Ovary (tissue), 9 donors: ENCODE data around the gene CHSY3. TPM values are rescaled to one million over a fixed set of nuclear protein-coding genes. Genes with fewer than 3 reads are reported as not detected.

Experiments used
- DNase-seq, 5 donors: peaks; one replicate each; pipeline ENCODE4 v3.0.0-alpha.2; 2019 to 2020
- H3K27ac ChIP-seq, 2 donors: fragments of 200-600 bp; one replicate each; pipeline versions ENCODE4 v1.5.1 to v1.8.0; 2019 to 2022
- H3K27me3 ChIP-seq: fragments of 200-600 bp; one replicate; pipeline ENCODE4 v1.8.0; 2022
- H3K36me3 ChIP-seq: fragments of 200-600 bp; sonication (generic); one replicate; pipeline ENCODE4 v1.5.1; 2019
- H3K4me1 ChIP-seq: one replicate; pipeline ENCODE4 v1.8.1; 2013; ENCODE audit warnings: mild to moderate bottlenecking, moderate library complexity; ENCODE audit not compliant: insufficient read depth
- H3K4me3 ChIP-seq: fragments of 200-600 bp; sonication (generic); one replicate; pipeline ENCODE4 v1.5.1; 2017
- H3K9me3 ChIP-seq, 2 donors: fragments of 200-600 bp in 1 of 2; sonication (generic) in 1 of 2; one replicate each; pipeline versions ENCODE4 v1.5.1 to v1.8.1; 2013 to 2019; ENCODE audit warnings: mild to moderate bottlenecking in 1 of 2, moderate library complexity in 1 of 2
- CTCF ChIP-seq, 3 donors: fragments of 450-650 bp in 2 of 3; fragments of 200-600 bp in 1 of 3; IDR thresholded peaks; one replicate each; pipeline versions ENCODE4 v1.5.1 to v1.8.0; 2016 to 2022; ENCODE audit warnings: antibody characterized with exemption in 3 of 3, mild to moderate bottlenecking in 1 of 3
- EP300 ChIP-seq: sonication (generic); formaldehyde crosslinking; IDR thresholded peaks from one replicate; pipeline ENCODE4 v1.6.1; 2017; ENCODE audit warnings: antibody characterized with exemption
- POLR2A ChIP-seq: fragments of 450-650 bp; IDR thresholded peaks from one replicate; pipeline ENCODE4 v1.6.1; 2017; ENCODE audit warnings: antibody characterized with exemption, mild to moderate bottlenecking, moderate library complexity
- WGBS, 3 donors: extraction: QIAGEN DNeasy Blood & Tissue Kit in 1 of 3; methylation state at CpG; one replicate each; pipeline versions ENCODE4 v1.1.5 to v1.1.7; 2013 to 2017; 5-methylcytosine and 5-hydroxymethylcytosine counted together
- intact Hi-C, 4 donors: fragments of 100-400 bp; cut with DNase I; formaldehyde crosslinking; loops; one replicate each; pipeline versions ENCODE4 v1.11.0 to v1.15.1; 2022 to 2023
- polyA plus RNA-seq, 2 donors: library from polyadenylated mRNA; stranded (reverse); fragments of 200-250 nt in 1 of 2; fragments of 350-450 nt in 1 of 2; fragmentation: Illumina TruSeq in 1 of 2; extraction: RNeasy Lipid Tissue Mini Kit (QIAGEN cat#74804) in 1 of 2; gene quantifications; one replicate each; pipeline ENCODE4 v1.2.3, GENCODE V29; 2013 to 2014
- total RNA-seq, 7 donors: library from RNA; depleted of rRNA in 2 of 7; stranded (reverse); fragments of >200 nt in 2 of 7; fragmentation: NEBNext Ultra II Directional in 3 of 7; extraction: Animal tissue kit (Norgen Biotek cat#: 25700) in 3 of 7; gene quantifications; one replicate each; pipeline versions ENCODE4 v1.1.0 to v1.2.4, GENCODE V29; 2016 to 2023
- donor health status: DM: no; HTN: no; CAD: no; lungs with moderate emphysema.
- donor health status: DM: no; HTN: no; CAD: no.
- donor health status: Bipolar disorder and iron deficiency.
- donor health status: DM: yes; HTN: yes; CAD: no.
- donor health status: DM: no; HTN: no; CAD: no.
- donor health status: DM: yes; HTN: yes; CAD: no.

The CHSY3 gene
- total and polyA plus RNA-seq, 9 donors: 0.13 to 5.5 (median 0.74) TPM

GRCh38 chr5:130171699-130172098 lies 267.4 kb downstream of the CHSY3 start:
- H3K4me1 ChIP-seq: no peaks in the 10 kb centered on the region
- H3K4me3 ChIP-seq: no peak overlapping the region
- intact Hi-C loops: no loop called here
- no peaks in the 10 kb centered on the region for H3K9me3 ChIP-seq
- no peak overlapping the region for H3K27ac ChIP-seq
- DNase-seq: no peak
- H3K36me3 ChIP-seq: no peaks in the 10 kb centered on the region
- no peaks in the 10 kb centered on the region for H3K27me3 ChIP-seq
- TF ChIP-seq CTCF (IDR thresholded peaks at IDR 0.05): no peak
- no peak for TF ChIP-seq EP300
- no peak for TF ChIP-seq POLR2A

GRCh38 chr5:130183115-130183514 lies 278.9 kb downstream of the CHSY3 start:
- no peak overlapping the region for H3K27ac ChIP-seq
- DNase-seq: no peak
- 83 to 89% (median 85%) methylated on average over 7 of the region's 7 CpGs for WGBS, 3 donors
- intact Hi-C loops: no loop called here
- TF ChIP-seq EP300: no peak
- no peak for TF ChIP-seq POLR2A
- no peaks in the 10 kb centered on the region for H3K4me1 ChIP-seq
- H3K9me3 ChIP-seq: no peaks in the 10 kb centered on the region
- no peaks in the 10 kb centered on the region for H3K36me3 ChIP-seq
- no peak overlapping the region for H3K4me3 ChIP-seq
- H3K27me3 ChIP-seq: no peaks in the 10 kb centered on the region

GRCh38 chr5:130189961-130190360 lies 285.7 kb downstream of the CHSY3 start:
- Histone ChIP-seq H3K4me1 (no peaks in the 10 kb centered on the region), H3K9me3 (no peaks in the 10 kb centered on the region), H3K27ac (no peak overlapping the region), H3K27me3 (no peaks in the 10 kb centered on the region), H3K4me3 (no peak overlapping the region), H3K36me3 (no peaks in the 10 kb centered on the region)
- TF ChIP-seq POLR2A (no peak), EP300 (no peak), CTCF (IDR thresholded peaks at IDR 0.05) (no peak)
- intact Hi-C loops: no loop called here
- DNase-seq: no peak
- WGBS, 3 donors: 81 to 89% (median 86%) methylated on average over 4 of the region's 4 CpGs

- H3K4me1 ChIP-seq: no peaks in the 10 kb centered on the region
- 65 to 77% (median 73%) methylated on average over 3 of the region's 3 CpGs for WGBS, 3 donors
- no peaks in the 10 kb centered on the region for H3K27me3 ChIP-seq
- intact Hi-C loops: no loop called here
- no peak overlapping the region for H3K27ac ChIP-seq
- H3K9me3 ChIP-seq: no peaks in the 10 kb centered on the region
- no peak for DNase-seq
- H3K4me3 ChIP-seq: no peak overlapping the region
- TF ChIP-seq EP300 (no peak), POLR2A (no peak), CTCF (IDR thresholded peaks at IDR 0.05) (no peak)
- no peaks in the 10 kb centered on the region for H3K36me3 ChIP-seq
Observed at GRCh38 chr5:130198927-130199326, 294.7 kb downstream of the CHSY3 start.

- Histone ChIP-seq H3K27ac (no peak overlapping the region), H3K36me3 (no peaks in the 10 kb centered on the region), H3K27me3 (no peaks in the 10 kb centered on the region), H3K4me1 (no peaks in the 10 kb centered on the region), H3K9me3 (no peaks in the 10 kb centered on the region), H3K4me3 (no peak overlapping the region)
- 80 to 87% (median 82%) methylated on average over 2 of the region's 2 CpGs for whole genome bisulfite sequencing, 3 donors
- no peak for TF ChIP-seq EP300
- TF ChIP-seq CTCF (IDR thresholded peaks at IDR 0.05): no peak
- TF ChIP-seq POLR2A: no peak
- intact Hi-C loops: no loop called here
- DNase-seq: no peak
Observed at GRCh38 chr5:130206686-130207085, 302.4 kb downstream of the CHSY3 start.
